Stimulated activated CD8-positive, alpha-beta memory T cell treated with anti-CD3 and anti-CD28 coated beads, Interleukin-7, amount 100 ng/mL, for 4 hours (primary cell): Measurements from ENCODE around the gene WDR88.
"Not testable (repeated sequence)": the region's sequence is repeated elsewhere in the genome, so short reads cannot be mapped to it uniquely, and the experiment has no call there.

Source experiments
- DNase-seq, 2 donors: peaks; one replicate each; pipeline ENCODE4 v3.0.0-alpha.2; 2020; ENCODE audit warnings: low read depth in 2 of 2

WDR88 gene

DNA sequence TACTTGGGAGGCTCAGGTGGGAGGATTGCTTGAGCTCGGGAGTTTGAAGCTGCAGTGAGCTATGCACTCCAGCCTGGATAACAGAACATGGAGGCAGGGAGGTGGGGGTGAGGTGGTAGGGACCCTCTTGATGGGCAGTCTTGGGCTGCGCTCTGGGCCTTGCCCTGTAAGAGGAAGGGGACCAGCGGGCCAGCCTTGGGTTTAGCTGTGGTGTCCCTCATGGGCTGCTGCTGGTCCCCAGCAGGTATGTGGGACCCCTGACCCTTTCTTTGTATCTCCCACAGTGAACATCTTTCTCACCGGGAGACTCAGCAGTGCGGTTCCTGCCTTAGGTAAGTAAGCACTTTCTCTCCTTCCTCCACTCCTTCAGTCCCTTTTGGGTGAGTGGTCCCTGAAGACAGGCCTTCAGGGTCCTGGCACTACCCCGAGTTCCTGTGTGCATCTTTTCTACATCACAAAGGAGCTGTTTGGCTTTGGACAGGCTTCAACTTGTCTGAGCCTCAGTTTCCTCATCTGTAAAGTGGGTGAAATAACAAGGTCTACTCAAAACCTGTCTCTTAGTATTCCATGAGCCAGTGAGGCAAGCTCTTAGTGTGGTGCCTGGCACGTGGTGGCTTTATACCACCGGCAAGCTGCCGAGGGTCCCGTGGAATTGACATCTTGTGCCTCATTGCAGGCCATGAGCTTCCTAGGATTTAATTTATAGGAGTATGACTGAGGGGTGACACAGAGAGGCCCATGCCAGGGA lies 64.7 kb downstream of the WDR88 start:
- no peak for DNase-seq

DNA sequence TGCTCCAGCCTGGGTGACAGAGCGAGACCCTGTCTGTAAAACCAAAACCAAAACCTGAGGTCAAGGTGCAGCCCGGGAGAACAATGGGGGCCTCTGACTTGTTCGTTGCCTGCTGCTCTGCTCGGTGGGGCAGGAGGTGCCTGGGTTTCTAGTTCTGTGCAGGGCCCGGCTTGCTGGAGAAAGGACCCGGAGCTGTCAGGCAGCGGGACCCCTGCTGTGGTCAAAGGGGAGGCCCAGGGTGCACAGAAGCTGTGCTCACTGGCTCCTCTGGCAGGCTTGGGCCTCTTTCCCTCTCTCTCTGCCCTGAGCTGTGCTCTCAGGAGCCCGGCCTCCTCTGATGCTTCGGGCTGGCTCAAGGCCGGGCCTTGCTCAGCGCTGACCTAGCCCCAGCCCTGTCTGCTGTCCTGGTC lies 65.7 kb downstream of the WDR88 start:
- no peak for DNase-seq

DNA sequence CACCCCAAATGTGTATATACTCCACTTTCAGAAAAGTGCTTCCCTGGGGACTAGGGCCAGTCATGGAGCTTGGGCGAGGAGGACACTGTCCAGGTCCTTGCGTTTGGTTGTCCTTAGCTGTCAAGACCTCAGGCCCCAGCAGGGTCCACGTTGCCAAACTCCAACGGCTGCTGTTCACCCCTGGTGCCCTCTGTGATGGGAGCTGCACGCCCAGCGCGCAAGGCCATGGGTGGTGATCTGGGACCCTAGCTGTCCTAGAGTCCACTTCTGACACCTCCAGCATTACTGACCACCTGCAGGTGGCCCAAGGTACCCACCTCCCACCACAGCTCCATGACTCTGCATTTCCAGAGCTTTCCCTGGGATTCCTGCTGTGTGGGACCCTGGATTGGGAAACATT lies 66.3 kb downstream of the WDR88 start:
- no peak for DNase-seq

DNA sequence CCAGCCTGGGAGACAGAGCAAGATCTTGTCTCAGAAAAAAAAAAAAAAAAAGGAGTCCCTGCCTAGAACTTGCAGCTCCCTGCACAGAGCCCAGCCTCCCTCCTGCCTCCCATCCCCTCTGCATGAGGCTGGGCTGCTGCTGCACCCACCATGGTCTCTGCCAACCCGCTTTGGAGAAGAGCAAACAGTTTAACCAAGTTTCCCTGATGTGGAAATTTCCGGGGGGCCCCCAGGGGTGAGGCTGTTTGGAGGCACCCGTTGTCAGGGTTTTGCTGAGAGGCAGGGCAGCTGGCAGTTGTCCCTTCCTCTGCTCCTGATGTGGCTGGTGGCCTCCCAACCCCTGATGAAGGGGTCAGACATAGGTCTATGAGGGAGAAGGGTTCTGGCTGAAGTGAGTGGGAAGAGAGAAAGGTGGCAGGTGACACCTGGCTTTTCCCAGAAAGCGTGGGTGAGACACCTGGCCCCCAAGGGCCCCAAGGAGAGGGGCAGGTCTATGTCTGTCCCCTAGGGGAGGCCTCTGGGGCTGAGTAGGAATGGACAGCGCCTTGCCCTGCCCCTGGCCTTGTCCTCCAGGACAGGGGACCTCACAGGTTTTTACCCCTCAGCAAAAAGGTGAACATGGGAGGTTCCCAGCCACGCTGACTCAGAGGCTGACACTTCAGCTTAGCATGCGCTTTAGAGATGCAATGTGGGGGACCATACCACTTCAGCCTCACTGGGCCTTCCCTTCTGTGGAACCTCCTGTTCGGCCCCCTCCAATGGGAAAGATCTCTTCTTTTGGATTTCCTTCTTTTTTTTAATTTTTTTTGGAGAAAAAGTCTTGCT lies 67.7 kb downstream of the WDR88 start:
- no peak for DNase-seq

DNA sequence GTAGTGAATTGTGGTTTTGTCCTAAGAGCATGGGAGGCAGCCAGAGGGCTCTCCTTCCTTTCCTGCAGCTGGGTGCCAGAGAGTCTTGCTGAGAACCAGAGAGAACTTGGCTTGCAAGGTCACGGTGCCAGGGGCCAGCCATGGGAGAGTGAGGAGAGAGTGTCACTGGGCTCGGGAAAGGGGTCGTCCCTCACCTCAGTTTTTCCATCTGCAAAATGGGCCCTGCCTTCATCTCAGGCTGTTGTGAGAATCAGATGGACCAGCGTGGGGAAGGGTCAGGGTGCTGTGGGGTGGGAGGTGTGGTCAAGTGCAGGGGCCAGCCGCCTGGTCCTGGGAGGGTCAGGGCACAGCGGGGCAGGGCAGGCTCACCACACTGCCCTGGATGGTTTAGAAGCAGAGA lies 69.6 kb downstream of the WDR88 start:
- DNase-seq, result no peak

DNA sequence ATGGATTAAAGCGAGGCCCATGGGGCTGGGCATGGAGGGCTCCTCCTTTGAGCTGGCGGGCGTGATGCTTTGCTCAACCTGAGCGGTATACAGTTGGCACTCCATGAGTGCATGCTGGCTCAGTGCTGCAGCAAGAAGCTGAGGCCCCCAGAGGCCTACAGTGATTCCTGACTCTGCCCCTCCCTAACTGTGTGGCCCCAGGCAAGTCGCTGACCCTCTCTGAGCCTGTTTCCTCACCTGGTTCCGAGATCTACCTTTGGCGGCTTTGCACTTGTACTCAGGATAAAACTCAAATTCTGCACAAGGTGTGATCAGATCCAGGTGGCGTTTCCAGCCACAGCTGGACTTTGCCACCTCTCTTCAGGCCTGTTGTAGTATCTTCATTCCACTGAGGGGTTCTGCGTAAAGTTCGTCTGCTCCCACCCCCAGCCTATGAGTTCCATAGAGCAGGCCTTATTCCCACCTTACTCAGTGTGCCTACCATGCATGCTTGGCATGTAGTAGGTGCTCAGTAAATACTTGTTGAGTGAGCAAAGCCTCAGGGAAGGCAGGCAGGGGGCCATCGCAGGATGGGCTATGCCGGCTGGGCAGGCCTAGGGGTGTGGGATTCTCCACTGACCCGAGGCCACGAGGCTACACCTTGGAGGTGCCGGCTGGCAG lies 70.1 kb downstream of the WDR88 start:
- DNase-seq, result no peak

DNA sequence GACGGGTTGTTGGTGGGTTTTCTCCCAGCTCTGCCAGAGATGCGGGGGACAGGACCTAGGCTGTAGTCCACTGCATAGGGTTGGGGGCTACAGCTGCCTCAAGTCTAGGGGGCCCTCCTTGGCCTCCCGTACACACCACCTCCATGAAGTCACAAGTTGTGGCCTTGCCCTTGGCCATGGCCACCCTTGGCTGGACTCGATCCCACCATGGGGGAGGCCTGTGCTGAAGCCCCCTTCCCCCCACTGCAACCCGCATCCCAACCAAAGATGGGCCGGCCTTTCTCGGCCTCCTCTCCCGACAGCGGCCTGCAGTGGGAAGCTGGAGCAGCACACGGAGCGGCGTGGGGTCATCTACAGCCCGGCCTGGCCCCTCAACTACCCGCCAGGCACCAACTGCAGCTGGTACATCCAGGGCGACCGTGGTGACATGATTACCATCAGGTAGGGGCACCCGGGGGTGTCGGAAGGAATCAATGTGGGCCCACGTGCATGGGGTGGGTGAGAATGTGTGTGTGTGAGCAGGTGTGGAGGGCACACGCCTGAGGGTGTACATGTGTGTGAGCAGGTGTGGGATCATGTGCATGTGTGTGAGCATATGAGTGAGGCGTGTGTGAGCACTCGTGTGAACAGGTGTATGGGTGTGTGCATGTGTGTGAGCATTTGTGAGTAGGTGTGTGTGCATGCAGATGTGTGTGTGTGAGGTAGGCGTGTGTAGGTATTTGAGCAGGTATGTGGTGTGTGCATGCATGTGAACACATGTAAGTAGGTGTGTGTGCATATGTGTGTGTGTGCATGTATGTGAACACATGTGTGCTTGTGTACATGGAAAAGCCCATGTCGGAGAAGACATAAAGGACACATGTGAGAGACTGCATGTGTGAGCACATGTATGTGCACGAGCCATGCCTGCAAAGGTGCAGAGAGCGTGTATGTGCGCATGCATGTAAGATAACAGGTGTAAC lies 70.9 kb downstream of the WDR88 start:
- DNase-seq, result no peak

DNA sequence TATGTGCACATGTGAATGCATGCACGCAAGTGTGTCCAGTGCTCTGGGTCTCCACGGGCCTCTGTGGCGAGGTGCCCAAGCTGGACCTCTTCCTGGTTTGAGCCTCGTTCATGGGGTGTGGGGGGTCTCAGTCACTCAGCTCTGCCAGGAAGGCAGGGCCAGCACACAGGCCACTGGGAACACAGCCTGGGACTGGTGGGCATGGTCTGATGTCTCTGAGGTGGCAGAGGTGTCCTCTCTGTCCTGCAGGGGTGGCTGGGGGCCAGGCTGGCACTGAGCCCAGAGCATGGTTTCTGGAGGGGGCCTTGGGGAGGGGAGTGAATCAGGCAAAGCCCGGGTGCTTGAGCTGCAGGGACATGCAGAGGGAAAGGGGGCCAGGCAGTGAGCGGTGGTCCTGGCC lies 71.6 kb downstream of the WDR88 start:
- no peak for DNase-seq

DNA sequence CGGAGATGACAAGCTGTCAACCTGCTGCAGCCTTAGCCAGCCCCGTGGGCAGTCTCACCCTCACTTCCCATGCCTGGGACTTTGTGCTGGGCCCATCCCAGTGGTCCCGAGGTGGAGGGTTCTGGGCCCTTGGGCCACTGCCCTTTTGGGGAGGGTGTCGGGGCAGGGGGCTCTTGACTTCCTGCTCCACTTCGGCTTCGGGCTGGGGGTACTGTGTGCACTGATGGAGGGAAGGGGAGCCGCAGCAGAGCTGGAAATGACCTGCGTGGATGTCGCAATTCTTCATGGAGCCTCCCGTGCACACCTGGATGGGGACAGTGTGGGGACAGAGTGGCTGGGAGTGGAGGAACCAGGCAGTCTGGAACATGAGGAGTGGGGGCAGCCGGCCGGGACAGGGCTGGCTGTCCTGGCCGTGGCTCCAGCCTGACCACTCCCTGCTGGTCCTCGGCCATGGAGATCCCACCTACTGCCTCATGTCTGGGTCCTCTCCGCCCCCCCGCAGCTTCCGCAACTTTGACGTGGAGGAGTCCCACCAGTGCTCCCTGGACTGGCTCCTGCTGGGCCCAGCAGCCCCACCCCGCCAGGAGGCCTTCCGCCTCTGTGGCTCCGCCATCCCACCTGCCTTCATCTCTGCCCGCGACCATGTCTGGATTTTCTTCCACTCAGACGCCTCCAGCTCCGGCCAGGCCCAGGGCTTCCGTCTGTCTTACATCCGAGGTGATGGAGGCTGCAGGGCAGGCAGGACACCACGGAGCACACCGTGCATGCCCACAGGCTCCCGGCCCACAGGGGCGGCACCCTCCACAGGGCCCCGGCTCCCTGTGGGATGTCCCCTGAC lies 72.4 kb downstream of the WDR88 start:
- DNase-seq, result no peak

DNA sequence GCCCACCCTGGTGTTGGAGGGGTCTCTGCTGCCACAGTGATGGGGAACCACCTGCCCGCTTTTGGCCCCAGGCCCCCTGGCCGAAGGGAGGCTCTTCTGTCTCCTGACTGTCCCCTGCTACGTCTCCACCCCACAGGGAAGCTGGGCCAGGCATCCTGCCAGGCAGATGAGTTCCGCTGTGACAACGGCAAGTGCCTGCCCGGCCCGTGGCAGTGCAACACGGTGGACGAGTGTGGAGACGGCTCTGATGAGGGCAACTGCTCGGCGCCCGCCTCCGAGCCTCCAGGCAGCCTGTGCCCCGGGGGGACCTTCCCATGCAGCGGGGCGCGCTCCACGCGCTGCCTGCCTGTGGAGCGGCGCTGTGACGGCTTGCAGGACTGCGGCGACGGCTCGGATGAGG lies 73.2 kb downstream of the WDR88 start:
- no peak for DNase-seq

DNA sequence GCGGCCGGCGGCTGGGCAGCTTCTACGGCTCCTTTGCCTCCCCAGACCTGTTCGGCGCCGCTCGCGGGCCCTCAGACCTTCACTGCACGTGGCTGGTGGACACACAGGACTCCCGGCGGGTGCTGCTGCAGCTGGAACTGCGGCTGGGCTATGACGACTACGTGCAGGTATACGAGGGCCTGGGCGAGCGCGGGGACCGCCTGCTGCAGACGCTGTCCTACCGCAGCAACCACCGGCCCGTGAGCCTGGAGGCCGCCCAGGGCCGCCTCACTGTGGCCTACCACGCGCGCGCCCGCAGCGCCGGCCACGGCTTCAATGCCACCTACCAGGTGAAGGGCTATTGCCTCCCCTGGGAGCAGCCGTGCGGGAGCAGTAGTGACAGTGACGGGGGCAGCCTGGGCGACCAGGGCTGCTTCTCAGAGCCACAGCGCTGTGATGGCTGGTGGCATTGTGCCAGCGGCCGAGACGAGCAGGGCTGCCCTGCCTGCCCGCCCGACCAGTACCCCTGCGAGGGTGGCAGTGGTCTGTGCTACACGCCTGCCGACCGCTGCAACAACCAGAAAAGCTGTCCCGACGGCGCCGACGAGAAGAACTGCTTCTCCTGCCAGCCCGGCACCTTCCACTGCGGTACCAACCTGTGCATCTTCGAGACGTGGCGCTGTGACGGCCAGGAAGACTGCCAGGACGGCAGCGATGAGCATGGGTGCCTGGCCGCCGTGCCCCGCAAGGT lies 73.8 kb downstream of the WDR88 start:
- DNase-seq, result no peak

DNA sequence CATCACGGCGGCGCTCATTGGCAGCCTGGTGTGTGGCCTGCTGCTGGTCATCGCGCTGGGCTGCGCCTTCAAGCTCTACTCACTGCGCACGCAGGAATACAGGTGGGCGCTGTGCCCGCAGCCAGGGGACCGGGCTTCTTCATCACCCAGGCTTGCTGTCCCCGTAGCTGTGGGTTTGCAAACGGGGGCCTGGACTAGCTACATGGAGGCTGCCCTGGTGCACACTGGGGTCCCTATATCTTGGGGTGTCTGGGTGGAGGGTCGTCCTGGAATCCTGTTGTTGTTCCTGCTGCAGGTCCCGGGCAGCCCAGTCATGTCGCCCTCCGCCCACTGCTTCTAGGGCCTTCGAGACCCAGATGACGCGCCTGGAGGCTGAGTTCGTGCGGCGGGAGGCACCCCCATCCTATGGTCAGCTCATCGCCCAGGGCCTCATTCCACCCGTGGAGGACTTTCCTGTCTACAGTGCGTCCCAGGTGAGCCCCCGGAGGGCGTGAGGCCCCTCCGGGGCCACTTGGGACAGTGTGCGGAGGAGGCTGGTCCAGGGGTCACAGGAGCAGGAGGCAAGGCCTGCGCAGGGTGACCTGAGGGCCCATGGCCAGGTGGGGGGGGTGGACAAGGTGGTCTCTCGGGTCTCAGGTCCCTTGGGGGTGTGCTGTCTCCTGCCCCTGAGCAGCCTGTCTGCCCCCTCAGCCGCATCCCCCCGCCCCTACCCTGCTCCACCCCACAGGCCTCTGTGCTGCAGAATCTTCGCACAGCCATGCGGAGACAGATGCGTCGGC lies 74.5 kb downstream of the WDR88 start:
- no peak for DNase-seq

DNA sequence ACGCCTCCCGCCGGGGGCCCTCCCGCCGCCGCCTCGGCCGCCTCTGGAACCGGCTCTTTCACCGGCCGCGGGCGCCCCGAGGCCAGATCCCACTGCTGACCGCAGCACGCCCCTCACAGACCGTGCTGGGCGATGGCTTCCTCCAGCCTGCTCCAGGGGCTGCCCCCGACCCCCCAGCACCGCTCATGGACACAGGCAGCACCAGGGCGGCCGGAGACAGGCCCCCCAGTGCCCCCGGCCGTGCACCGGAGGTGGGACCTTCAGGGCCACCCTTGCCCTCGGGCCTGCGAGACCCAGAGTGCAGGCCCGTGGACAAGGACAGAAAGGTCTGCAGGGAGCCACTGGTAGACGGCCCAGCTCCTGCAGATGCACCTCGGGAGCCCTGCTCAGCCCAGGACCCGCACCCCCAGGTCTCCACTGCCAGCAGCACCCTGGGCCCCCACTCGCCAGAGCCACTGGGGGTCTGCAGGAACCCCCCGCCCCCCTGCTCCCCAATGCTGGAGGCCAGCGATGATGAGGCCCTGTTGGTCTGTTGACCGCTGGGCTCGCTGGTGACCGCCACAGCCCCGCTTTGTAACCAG lies 75.2 kb downstream of the WDR88 start:
- no peak for DNase-seq

DNA sequence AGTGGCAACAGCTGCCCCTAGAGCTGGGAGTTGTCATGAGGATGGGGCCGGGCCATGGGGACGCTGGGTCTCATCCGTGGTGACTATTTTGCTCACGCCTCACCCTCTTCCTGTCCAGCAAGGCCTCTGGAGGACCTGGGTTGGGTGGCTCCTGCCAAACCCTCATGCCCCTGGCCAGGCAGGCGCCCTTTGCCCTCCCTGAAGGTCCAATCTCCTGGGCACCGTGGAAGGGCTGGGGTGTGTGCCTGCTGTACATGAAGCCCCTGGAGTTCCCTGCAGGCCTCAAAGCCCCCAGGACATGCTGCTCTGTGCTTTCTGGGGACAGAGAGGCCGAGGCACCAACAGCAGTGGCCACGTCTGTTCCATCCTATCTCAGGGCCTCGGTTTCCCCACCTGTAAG lies 76.0 kb downstream of the WDR88 start:
- no peak for DNase-seq

DNA sequence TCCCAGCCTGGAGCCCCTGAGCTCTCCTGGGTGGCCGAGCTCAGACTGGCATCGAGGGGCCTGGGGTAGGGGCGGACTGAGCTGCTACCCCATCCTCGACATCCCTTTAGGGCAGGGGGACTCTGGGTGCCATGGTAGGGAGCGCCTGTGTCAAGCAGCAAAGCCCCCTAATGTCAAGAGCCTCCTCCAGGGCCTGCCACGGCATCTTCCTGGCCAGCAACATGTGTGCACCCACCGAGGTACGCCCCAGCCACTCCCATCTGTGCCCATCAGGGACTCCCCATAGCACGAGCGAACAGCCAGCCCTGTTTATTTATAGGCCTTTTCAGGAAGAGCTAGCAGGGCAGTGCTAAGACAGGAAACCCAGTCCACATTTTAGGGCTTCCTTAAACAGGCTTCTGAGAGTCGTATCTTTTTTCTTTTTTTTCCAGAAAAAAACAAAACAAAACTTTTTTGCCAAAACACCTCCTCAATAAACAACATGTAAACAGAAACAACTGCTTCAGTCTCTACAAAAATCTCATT lies 76.5 kb downstream of the WDR88 start:
- DNase-seq, result no peak

DNA sequence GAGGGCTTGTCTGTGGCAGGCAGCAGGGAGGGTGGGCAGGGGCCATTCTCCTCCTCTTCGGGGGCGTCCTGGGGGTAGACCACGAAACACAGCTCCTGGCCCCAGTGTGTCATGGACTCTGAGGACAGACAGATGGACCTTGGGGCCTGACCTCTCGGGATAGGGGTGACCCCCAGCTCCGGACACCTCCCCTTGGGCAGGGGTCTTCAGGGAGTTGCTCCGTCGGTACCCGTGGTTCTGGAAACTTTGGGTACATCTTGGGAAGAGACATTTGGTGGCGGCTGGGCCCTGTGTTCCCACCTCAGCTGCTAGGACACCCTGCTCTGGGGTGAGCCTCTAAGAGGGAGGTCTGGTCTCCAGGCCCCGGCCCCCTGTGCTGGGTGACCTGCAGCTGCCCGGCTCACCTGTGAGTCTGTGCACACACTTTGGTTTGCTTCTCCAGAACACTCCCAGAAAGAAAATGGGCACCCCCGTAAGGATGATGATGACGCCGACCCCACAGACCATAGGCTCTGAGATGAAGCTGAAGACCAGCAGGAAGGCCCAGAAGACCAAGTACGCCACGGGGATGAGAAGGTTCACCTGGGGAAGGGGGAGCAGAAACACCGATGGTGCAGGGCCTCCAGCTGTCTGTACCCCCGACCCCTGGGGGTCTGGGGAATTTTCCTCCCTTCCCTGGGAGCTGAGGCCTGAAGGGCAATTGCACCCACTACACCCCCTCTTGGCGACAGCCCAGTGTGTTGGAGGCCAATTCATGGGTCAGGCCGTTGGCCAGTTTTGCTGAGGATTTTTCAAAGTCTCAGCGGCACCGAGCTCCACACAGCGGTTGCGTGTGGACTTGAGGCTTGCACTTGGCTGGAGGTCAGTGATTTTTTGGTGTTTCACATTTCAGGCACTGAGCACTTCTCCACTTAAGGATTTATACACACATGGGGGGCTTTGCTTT lies 77.3 kb downstream of the WDR88 start:
- DNase-seq, result no peak

DNA sequence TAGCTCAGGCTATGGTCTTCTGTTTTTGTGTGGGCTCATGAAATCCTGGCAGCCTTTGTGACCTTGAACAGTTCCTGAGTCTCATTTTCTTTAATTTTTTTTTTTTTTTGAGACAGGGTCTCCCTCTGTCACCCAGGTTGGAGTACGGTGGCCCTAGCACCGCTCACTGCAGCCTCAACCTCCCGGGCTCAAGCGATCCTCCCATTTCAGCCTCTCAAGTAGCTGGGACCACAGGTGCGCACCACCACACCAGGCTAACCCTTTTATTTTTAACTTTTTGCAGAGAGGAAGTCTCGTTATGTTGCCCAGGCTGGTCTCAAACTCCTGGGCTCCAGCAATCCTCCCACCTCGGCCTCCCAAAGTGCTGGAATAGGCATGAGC lies 77.9 kb downstream of the WDR88 start:
- not testable (repeated sequence) for DNase-seq
